Keratinocyte (primary cell): Measurements from ENCODE around the gene ATXN7L1. TPM values are rescaled to one million over a fixed set of nuclear protein-coding genes. Genes with fewer than 3 reads are reported as not detected.

ENCODE experiments used
- DNase-seq: peaks from one replicate; pipeline ENCODE4 v3.0.0-alpha.2; 2011; ENCODE audit warnings: low read depth, missing footprints, low spot score
- FAIRE-seq: peaks from 2 replicates; lab custom pipeline; 2011; peaks lifted over from hg19 to GRCh38; lab: Jason Lieb, UNC
- H2AFZ ChIP-seq: 2 replicates; pipeline ENCODE4 v1.6.0; 2012; ENCODE audit warnings: low read length, control low read depth, inconsistent platforms; ENCODE audit not compliant: control insufficient read depth
- H3K27ac ChIP-seq: 2 replicates; pipeline ENCODE4 v1.5.1; 2011; ENCODE audit warnings: low read length; ENCODE audit not compliant: control insufficient read depth, insufficient read depth
- H3K27me3 ChIP-seq: 3 replicates; pipeline ENCODE4 v1.6.0; 2011; ENCODE audit warnings: low read length; ENCODE audit not compliant: control insufficient read depth, insufficient read depth; ENCODE audit errors: extremely low read depth
- H3K36me3 ChIP-seq, 2 experiments: 2 replicates in 1 of 2; 3 replicates in 1 of 2; pipeline ENCODE4 v1.5.1; 2011; ENCODE audit warnings: low read length in 2 of 2, mild to moderate bottlenecking in 1 of 2; ENCODE audit not compliant: control insufficient read depth in 2 of 2, insufficient read depth in 2 of 2; ENCODE audit errors: extremely low read depth in 1 of 2
- H3K4me1 ChIP-seq: 3 replicates; pipeline ENCODE4 v1.5.1; 2011; ENCODE audit warnings: low read length; ENCODE audit not compliant: control insufficient read depth, insufficient read depth; ENCODE audit errors: extremely low read depth
- H3K4me2 ChIP-seq: 3 replicates; pipeline ENCODE4 v1.6.0; 2011; ENCODE audit warnings: low read depth, low read length; ENCODE audit not compliant: control insufficient read depth, insufficient read depth; ENCODE audit errors: extremely low read depth
- H3K4me3 ChIP-seq, 3 experiments: fragments of 200-600 bp in 1 of 3; sonication (generic) in 1 of 3; 2 replicates in 2 of 3; 3 replicates in 1 of 3; pipeline ENCODE4 v1.5.1; 2011 to 2016; ENCODE audit warnings: low read length in 3 of 3, mild to moderate bottlenecking in 3 of 3, control low read depth in 2 of 3, inconsistent platforms in 1 of 3, low read depth in 1 of 3, mixed read lengths in 1 of 3, mixed run types in 1 of 3, moderate library complexity in 1 of 3; ENCODE audit not compliant: control insufficient read depth in 2 of 3, insufficient read depth in 2 of 3; ENCODE audit errors: extremely low read depth in 1 of 3
- H3K79me2 ChIP-seq: 2 replicates; pipeline ENCODE4 v1.6.0; 2012; ENCODE audit warnings: low read length; ENCODE audit not compliant: control insufficient read depth, insufficient read depth
- H3K9ac ChIP-seq: 3 replicates; pipeline ENCODE4 v1.6.0; 2011; ENCODE audit warnings: low read length; ENCODE audit not compliant: control insufficient read depth, insufficient read depth; ENCODE audit errors: extremely low read depth
- H3K9me1 ChIP-seq: 3 replicates; pipeline ENCODE4 v1.6.0; 2011; ENCODE audit warnings: low read length; ENCODE audit not compliant: control insufficient read depth, insufficient read depth; ENCODE audit errors: extremely low read depth
- H3K9me3 ChIP-seq: 2 replicates; pipeline ENCODE4 v1.5.1; 2012; ENCODE audit warnings: low read depth, low read length; ENCODE audit not compliant: control insufficient read depth
- H4K20me1 ChIP-seq: 3 replicates; pipeline ENCODE4 v1.6.0; 2011; ENCODE audit warnings: low read length; ENCODE audit not compliant: control insufficient read depth, insufficient read depth; ENCODE audit errors: extremely low read depth
- CTCF ChIP-seq, 3 experiments: IDR thresholded peaks in 1 of 3; conservative IDR thresholded peaks in 1 of 3; optimal IDR thresholded peaks in 1 of 3; 2 replicates in 2 of 3; 3 replicates in 1 of 3; pipeline versions ENCODE3 to v1.5.1; 2011; ENCODE audit warnings: low read length in 3 of 3, mild to moderate bottlenecking in 3 of 3, moderate library complexity in 2 of 3, control low read depth in 1 of 3, inconsistent platforms in 1 of 3; ENCODE audit not compliant: insufficient read depth in 2 of 3; ENCODE audit errors: extremely low read depth in 1 of 3
- EZH2 ChIP-seq: IDR thresholded peaks from one replicate; pipeline ENCODE4 v1.6.1; 2012; ENCODE audit warnings: inconsistent platforms, mild to moderate bottlenecking, low read length, moderate library complexity
- dilution Hi-C: fragments of 300-500 bp; cut with MboI; formaldehyde crosslinking; loops from one replicate; pipeline ENCODE4 v1.7.0; 2020; ENCODE audit warnings: low sequenced_read_pairs; ENCODE audit not compliant: extremely low pct_ligation_motif_present
- polyA plus RNA-seq, 5 experiments: library from polyadenylated mRNA; depleted of rRNA in 3 of 5; stranded (reverse) in 3 of 5; stranded (forward) in 1 of 5; unstranded in 1 of 5; fragments of >200 nt; gene quantifications; 1 replicate in 1 of 5; 2 replicates in 3 of 5; 3 replicates in 1 of 5; pipeline versions ENCODE4 v1.2.1 to v1.2.3, GENCODE V29; 2011 to 2012; ENCODE audit warnings: missing spikeins in 2 of 5, low read depth in 1 of 5, low replicate concordance in 1 of 5

The ATXN7L1 gene
- polyA plus RNA-seq, 1 donor (not counting 4 experiments of a cell fraction or from before 2014, with no cell fraction given), result 4.8 TPM

GRCh38 chr7:105589356-105590077, 286.9 kb downstream of the ATXN7L1 start:
- Histone ChIP-seq H3K9me1 (no peaks in the 10 kb centered on the region), H3K27ac (no peak overlapping the region), H3K4me2 (no peak overlapping the region), H4K20me1 (no peaks in the 10 kb centered on the region), H3K4me1 (no peaks in the 10 kb centered on the region), H3K27me3 (no peaks in the 10 kb centered on the region), H3K9ac (no peak overlapping the region), H3K4me3 (no peak overlapping the region), H3K9me3 (no peaks in the 10 kb centered on the region), H2AFZ (no peak overlapping the region), H3K36me3 (no peaks in the 10 kb centered on the region), H3K79me2 (no peaks in the 10 kb centered on the region)
- DNase-seq (no peak), FAIRE-seq (peak; percentile 88)
- TF ChIP-seq EZH2 (no peak), CTCF (optimal IDR thresholded peaks at IDR 0.05 in 1 of 3, IDR thresholded peaks at IDR 0.05 in 1 of 3, conservative IDR thresholded peaks at IDR 0.05 in 1 of 3; ENCODE audit: extremely low read depth in 1 of 3, insufficient read depth in 2 of 3, low read length in 3 of 3) (peak; percentile 70 to 93 (median 89))
- dilution Hi-C loops, result no loop called here

- TF ChIP-seq CTCF (optimal IDR thresholded peaks at IDR 0.05 in 1 of 3, IDR thresholded peaks at IDR 0.05 in 1 of 3, conservative IDR thresholded peaks at IDR 0.05 in 1 of 3; ENCODE audit: extremely low read depth in 1 of 3, insufficient read depth in 2 of 3, low read length in 3 of 3), result no peak
- no peak for TF ChIP-seq EZH2
- Histone ChIP-seq H4K20me1 (no peaks in the 10 kb centered on the region), H3K79me2 (no peaks in the 10 kb centered on the region), H3K27me3 (no peaks in the 10 kb centered on the region), H3K9ac (no peak overlapping the region), H2AFZ (no peak overlapping the region), H3K4me1 (no peaks in the 10 kb centered on the region), H3K4me2 (no peak overlapping the region), H3K9me3 (no peaks in the 10 kb centered on the region), H3K36me3 (no peaks in the 10 kb centered on the region), H3K27ac (no peak overlapping the region), H3K4me3 (no peak overlapping the region), H3K9me1 (no peaks in the 10 kb centered on the region)
- dilution Hi-C loops, result no loop called here
- FAIRE-seq, result no peak
- no peak for DNase-seq
These were observed 288.3 kb downstream of the ATXN7L1 start for GRCh38 chr7:105587909-105588635.
